ENCODE measurements around the gene DNAH17.

DNA sequence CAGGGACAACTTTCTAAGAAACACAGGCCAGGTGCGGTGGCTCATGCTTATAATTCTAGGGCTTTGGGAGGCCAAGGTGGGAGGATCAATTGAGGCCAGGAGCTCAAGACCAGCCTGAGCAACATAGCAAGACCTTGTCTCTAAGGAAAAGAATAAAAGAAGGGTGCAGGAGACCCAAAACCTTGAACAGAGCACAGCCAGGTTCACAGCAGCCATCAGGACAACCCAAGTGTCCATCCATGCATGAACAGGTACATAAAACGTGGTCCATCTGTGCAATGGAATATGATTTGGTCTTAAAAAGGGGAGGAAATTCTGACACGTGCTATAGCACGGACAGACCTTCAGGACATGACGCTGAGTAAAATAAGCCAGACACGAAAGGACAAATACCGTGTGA, 107.8 kb downstream of the DNAH17 start:
- TF ChIP-seq POLR2A (IDR thresholded peaks at IDR 0.05; ENCODE audit: insufficient read depth in 1 of 2, low read depth in 2 of 2, low read length in 2 of 2) (no peak), CTCF (CRISPR knock-in tag; IDR thresholded peaks at IDR 0.05) (no peak), KLF11 (CRISPR knock-in tag; IDR thresholded peaks at IDR 0.05) (no peak), SRF (IDR thresholded peaks at IDR 0.05; ENCODE audit: low read depth, low read length) (no peak), HNF4G (IDR thresholded peaks at IDR 0.05; ENCODE audit: borderline replicate concordance, low read depth, low read length) (no peak), HNF4G (CRISPR knock-in tag; IDR thresholded peaks at IDR 0.05; ENCODE audit: borderline replicate concordance, low read depth) (no peak), RARA (CRISPR knock-in tag; IDR thresholded peaks at IDR 0.05) (no peak), FOSL1 (CRISPR knock-in tag; IDR thresholded peaks at IDR 0.05; ENCODE audit: borderline replicate concordance) (no peak), PHB2 (IDR thresholded peaks at IDR 0.05; ENCODE audit: partially characterized antibody) (no peak), ZNF230 (CRISPR knock-in tag; IDR thresholded peaks at IDR 0.05) (no peak), RARG (CRISPR knock-in tag; IDR thresholded peaks at IDR 0.05; ENCODE audit: low read depth) (no peak), SMC3 (IDR thresholded peaks at IDR 0.05; ENCODE audit: low read length) (no peak), ZNF737 (CRISPR knock-in tag; IDR thresholded peaks at IDR 0.05; ENCODE audit: borderline replicate concordance) (no peak), JARID2 (CRISPR knock-in tag; IDR thresholded peaks at IDR 0.05; ENCODE audit: insufficient replicate concordance) (no peak)

All from HepG2 (cell line).